GM08714 (cell line): ENCODE data around the gene FABP1.

Source experiments
- H3K4me3 ChIP-seq: fragments of 200-500 bp; sonication (Bioruptor generic); 2 replicates; pipeline ENCODE4 v1.5.1; 2014; ENCODE audit warnings: mild to moderate bottlenecking, low read length, inconsistent platforms
- ZNF274 ChIP-seq: IDR thresholded peaks from 2 replicates; pipeline ENCODE4 v1.6.1; 2012; ENCODE audit warnings: mild to moderate bottlenecking, low read depth, low read length

FABP1 gene

GRCh38 chr2:88113069-88113468 lies 14.8 kb downstream of the FABP1 start:
- TF ChIP-seq ZNF274: no peak
- no peak overlapping the region for H3K4me3 ChIP-seq

- no peak for TF ChIP-seq ZNF274
- H3K4me3 ChIP-seq: no peak overlapping the region
Measured at GRCh38 chr2:88110830-88111229, 17.0 kb downstream of the FABP1 start.

DNA sequence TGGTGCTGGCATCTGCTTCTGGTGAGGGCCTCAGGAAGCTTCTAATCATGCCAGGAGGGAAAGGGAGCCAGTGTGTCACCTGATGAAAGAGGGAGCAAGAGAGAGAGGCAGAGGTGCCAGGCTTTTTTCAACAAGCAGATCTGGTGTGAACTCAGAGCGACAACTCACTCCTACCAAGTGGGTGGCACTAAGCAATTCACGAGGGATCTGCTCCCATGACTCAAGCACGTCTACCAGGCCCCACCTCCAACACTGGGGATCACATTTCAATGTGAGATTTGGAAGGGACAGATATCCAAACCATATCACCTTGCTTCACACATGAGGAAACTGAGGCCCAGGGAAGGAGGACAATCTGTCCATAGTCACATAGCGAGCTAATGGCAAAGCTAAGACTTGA lies 19.1 kb downstream of the FABP1 start:
- no peak overlapping the region for H3K4me3 ChIP-seq
- no peak for TF ChIP-seq ZNF274

DNA sequence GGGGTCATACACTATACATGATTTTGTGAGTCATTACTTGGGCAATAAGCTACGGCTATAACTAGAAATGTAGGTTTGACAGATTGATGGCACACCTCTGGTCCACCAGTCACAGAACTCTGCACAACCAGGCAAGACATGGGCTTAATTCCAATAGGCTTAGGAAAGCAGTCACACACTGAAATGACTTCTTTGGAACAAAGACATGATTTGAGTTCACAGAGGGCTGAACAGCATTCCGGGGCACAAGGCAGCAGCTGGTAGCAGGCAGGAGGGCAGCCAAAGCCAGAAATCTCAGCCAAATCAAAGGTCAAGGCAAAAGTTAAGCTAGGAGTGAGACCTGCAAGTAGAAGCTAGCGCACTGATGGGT lies 27.4 kb downstream of the FABP1 start:
- TF ChIP-seq ZNF274: no peak

DNA sequence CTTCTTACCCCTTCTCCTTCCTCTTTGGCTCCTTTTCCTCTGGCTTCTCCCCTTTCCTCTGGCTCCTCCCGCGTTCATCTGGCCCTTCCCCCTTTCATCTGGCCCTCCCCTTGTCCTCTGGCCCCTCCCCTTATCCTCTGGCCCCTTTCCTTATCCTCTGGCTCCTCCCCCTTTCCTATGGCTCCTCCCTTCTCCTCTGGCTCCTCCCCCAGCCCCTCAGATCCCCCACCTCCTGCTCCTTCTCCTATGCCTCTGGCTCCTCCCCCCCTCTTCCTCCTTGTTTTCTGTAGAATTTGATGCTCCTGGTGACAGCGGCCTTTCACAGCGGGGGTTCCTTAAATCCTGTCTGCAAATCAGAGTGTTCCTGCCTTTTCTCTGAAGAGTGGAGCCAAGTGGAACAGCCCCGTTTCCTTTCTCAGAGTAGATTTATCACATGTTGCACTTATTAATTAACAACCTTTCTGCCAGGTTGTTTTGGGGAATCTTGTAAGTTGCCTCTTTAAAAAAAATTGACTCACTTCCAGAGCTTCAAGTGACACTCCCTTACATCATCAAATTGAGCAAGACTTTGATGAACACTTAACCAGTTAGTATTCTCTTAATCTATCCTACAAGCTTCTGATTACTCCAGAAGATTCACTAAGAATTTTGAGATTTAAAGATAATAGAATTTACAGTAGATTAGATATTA lies 27.9 kb downstream of the FABP1 start:
- H3K4me3 ChIP-seq: no peak overlapping the region
- no peak for TF ChIP-seq ZNF274

More for the DNA sequence above, 27.4 kb downstream of the FABP1 start:
- no peak overlapping the region for H3K4me3 ChIP-seq

GRCh38 chr2:88098558-88098900 lies 29.3 kb downstream of the FABP1 start:
- no peak overlapping the region for H3K4me3 ChIP-seq
- no peak for TF ChIP-seq ZNF274

DNA sequence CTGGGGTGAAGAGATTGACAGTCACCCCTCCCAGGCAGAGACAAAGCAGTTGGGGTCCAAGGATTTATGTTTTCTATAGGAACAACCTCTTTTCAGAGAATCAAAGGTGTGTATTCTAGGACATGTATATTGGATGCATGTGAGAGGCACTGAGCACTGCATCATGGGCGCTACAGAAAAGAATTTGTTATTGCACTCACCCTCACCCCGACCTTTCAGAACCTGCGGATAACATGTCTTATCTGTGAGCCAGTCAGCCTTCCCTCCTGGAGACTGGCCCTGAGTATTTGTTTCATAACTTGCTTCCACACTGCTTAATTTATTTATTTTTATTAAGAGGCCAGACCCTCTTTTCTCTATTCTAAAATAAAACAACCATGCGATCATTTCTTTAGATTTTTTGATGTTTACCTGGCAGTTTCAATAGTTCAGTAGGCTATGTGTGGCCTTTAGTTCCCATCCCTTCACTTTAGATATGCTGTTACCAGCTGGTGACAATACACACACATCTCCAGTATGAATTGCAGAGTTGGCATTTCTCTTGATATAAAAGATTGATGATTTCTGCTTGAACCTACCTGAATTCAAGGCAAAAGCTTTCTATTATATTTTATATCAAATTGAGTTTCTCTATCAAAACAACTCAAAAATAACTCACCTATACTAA lies 29.8 kb downstream of the FABP1 start:
- H3K4me3 ChIP-seq: no peak overlapping the region
- no peak for TF ChIP-seq ZNF274

DNA sequence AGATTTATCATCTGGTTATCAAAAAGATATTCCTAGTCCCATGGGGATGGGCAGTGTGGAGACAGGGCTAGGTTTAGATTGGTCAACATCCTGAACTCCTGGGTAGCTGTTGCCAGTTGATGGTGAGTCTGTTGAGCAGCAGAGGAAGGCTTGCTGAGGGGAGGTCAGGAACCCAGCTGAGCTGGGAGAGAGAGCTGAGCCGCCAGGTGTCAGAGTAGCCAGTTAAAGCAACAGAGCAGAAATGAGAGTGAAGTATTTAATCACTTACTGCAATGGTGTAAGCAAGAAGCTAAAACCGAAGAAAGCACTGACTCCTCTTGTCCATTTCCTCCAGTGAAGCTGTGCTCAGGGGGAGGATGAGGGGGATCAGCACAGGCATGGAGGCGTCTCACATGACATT lies 30.7 kb downstream of the FABP1 start:
- TF ChIP-seq ZNF274: no peak
- H3K4me3 ChIP-seq: no peak overlapping the region

DNA sequence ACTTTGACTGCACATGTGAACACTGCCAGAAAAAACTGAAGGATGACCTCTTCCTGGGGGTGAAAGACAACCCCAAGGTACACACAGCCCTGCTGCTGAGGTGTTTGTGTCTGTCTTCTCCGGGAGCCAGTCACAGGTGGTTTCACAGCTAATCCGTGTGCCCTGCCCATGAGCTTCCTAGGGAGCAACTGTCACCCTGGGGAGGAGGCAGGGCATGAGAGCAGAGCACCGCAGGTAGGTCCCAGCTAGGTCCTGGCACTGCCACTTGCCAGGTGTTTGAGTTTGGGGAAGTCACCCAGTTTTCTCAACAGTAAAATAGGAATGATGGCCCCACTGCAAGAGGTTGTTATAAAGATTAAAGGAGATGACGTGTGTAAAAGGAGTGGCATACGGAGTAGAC lies 31.2 kb downstream of the FABP1 start:
- TF ChIP-seq ZNF274: no peak

DNA sequence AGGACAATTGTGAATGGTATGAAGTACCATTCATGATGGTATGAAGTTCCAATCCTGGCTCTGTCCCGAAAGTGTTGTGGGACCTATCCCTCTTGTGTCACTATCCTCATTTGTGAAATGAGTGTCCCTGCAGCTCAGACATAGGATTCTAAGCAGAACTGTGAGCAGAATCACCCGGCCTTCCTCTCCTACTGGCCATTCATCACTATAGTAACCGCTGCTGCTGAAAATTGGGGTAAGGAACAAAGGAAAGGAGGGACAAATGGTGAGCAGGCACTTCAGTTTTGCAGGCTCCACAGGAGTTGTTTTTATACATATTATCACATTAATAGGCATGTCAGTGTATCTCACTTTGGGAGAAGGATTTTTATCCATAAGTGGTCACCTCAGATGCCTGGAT lies 32.8 kb downstream of the FABP1 start:
- no peak for TF ChIP-seq ZNF274
- H3K4me3 ChIP-seq: no peak overlapping the region

More for the DNA sequence above, 31.2 kb downstream of the FABP1 start:
- H3K4me3 ChIP-seq: no peak overlapping the region

DNA sequence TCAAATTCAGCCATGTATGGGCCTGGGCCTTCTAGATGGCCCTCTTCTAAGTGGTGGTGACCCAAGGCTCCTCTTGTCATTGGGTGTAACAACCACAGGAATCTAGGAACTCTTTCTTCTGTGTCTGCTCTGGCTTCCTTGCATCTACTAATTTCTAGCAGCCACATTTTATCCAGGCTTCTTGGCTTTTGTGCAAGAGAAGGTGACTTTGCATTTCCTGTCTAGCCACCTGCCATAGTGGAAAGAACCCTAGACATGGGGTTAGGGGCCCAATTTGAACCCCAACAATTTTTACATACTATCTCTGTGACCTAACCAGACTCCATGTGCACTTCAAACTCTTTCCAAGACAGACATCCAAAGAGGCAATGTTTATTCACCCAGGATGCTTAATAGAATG lies 35.1 kb downstream of the FABP1 start:
- TF ChIP-seq ZNF274: no peak
- H3K4me3 ChIP-seq: no peak overlapping the region

DNA sequence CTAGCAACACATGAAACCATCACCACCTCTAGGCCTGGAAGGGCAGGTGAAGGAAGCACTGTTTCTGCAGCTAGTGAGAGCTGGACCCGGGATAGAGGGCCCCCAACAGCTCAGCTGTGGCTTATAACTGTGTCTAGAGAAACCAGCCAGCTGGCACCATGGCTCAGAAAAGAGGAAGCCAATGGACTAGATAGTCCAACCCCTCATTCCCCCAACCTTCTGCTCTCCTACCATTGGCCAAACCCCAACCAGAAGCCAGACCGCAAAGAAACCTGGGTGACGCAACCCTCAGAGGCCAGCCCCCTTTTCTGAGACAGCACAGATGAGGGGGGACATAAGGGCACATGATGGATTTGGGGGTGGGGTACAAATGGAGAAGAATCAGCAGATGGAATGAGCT lies 35.9 kb downstream of the FABP1 start:
- no peak overlapping the region for H3K4me3 ChIP-seq
- no peak for TF ChIP-seq ZNF274

GRCh38 chr2:88090446-88091283 lies 37.2 kb downstream of the FABP1 start:
- no peak overlapping the region for H3K4me3 ChIP-seq
- TF ChIP-seq ZNF274: no peak

DNA sequence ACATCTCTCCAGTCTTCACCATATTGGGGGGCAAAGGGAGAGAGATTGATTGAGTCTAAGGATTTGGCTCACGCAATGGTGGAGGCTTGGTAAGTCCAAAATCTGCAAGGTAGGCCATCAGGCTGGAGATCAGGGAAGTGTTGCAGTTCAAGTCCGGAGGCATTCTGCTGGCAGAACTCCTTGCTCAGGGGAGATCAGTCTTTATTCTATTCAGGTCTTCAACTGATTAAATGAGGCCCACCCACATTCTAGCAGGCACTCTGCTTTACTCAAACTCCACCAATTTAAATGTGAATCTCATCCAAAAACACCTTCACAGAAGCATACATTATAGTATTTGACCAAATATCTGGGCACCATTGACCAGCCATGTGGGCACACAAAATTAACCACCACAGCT lies 38.9 kb downstream of the FABP1 start:
- TF ChIP-seq ZNF274: no peak
- H3K4me3 ChIP-seq: no peak overlapping the region

- no peak overlapping the region for H3K4me3 ChIP-seq
- no peak for TF ChIP-seq ZNF274
Measured at GRCh38 chr2:88087763-88088162, 40.1 kb downstream of the FABP1 start.

DNA sequence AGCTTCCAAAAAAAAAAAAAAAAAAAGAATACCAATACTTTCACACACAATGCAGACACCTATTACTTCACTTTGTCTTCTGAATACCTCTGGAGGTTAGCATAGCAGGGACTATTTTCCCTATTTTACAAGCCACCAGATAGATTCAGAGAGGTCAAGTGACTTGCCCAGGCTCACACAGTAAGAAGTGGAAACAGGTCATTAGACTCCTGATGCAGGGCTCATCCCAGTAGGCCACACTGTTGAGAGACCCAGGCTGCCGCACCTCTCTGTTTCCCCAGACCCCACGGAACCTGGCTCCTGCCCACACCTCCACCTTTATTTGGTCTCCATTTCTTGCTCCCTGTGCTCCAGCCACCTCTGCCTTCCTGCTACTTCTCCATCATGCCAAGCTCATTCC lies 40.8 kb downstream of the FABP1 start:
- no peak for TF ChIP-seq ZNF274
- no peak overlapping the region for H3K4me3 ChIP-seq
